ENCODE data around the gene GNAL. TPM values are rescaled to one million over a fixed set of nuclear protein-coding genes. Genes with fewer than 3 reads are reported as not detected.

The GNAL gene
- total RNA-seq, 1 donor from 2014 or later: 5.9 TPM

DNA sequence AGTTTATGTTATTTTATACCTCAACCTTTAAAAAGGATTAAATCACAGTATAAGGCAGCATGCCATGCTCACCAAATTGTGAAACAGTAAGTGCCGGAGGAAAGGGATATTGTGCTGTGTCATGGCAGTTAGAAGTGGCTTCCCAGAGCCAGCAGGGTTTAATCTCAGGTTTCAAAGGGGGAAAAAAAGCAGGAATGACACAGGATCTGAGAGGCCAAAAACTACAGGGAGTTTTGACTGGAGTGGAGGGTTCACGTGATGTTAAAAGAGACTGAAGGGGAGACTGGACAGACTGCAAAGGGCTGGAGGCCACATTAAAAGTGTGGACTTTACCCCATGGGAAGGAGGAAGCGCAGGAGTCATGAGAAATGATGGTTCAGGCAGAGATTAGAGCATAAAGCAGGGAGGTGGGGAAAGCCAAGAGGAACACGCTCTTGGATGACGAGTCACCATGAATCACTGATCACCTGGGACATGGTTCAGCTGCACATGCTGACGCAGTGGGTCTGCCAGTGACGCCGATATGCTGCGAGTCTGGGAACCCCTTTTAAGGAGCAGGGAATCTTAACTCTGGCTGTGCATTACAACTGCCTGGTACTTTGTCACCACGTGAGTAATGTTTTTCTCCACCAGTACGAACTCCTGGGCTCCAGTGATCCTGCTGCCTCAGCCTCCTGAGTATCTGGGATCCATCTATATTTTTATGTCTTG lies 168.3 kb downstream of the GNAL start:
- TF ChIP-seq, protein P1, sequence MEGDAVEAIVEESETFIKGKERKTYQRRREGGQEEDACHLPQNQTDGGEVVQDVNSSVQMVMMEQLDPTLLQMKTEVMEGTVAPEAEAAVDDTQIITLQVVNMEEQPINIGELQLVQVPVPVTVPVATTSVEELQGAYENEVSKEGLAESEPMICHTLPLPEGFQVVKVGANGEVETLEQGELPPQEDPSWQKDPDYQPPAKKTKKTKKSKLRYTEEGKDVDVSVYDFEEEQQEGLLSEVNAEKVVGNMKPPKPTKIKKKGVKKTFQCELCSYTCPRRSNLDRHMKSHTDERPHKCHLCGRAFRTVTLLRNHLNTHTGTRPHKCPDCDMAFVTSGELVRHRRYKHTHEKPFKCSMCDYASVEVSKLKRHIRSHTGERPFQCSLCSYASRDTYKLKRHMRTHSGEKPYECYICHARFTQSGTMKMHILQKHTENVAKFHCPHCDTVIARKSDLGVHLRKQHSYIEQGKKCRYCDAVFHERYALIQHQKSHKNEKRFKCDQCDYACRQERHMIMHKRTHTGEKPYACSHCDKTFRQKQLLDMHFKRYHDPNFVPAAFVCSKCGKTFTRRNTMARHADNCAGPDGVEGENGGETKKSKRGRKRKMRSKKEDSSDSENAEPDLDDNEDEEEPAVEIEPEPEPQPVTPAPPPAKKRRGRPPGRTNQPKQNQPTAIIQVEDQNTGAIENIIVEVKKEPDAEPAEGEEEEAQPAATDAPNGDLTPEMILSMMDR (IDR thresholded peaks at IDR 0.05): no peak
- Histone ChIP-seq H3K36me3 (peaks cover 0 to 3% of the 10 kb centered on the region in 2 donors), H3K4me3 (no peak overlapping the region), H3K4me1 (peaks cover 4 to 18% of the 10 kb centered on the region in 2 donors), H3K27me3 (no peaks in the 10 kb centered on the region), H3K27ac (peak overlapping the region; percentile 62 to 71), H3K9me3 (no peaks in the 10 kb centered on the region)
- intact Hi-C loops (cut with DNase I): loop anchor here (10.0 kb wide), 2 partner anchors 447 to 1833 kb away; partner anchors contain the start of gene TUBB6
- peak; percentile 82 to 92 for DNase-seq (ENCODE audit: low spot score in 2 of 2)

DNA sequence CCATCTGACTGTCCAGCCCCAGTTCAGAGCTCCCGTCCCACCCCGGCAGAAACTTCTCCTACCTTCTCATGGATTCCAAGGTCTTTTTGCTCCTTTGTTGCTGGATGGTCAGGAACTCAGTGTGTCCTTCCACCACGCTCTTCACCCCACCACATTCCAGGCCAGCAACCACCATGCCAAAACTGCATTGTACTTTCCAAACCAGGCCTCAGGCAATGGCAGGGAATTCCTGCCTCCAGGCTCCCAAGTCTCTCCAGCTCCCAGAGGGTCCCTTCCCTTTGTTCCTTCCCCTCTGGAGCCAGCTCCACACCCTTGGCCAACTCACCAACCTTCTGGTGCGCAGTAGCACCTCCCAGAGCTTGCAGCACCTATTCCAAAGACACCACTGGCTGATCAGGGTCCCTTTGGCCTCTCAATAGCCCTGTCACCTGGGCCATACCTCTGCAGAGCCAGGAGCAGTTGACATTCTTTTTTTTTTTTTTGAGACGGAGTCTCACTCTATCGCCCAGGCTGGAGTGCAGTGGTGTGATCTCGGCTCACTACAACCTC lies 170.3 kb downstream of the GNAL start:
- intact Hi-C loops (cut with DNase I): loop anchor here (10.0 kb wide), 2 partner anchors 445 to 1835 kb away; partner anchors contain the start of gene TUBB6
- TF ChIP-seq, protein P1 (IDR thresholded peaks at IDR 0.05): no peak
- Histone ChIP-seq H3K4me1 (peaks cover 0 to 5% of the 10 kb centered on the region in 2 donors), H3K9me3 (no peaks in the 10 kb centered on the region), H3K4me3 (no peak overlapping the region), H3K27ac (peak overlapping the region in 1 of 2 donors; percentile 7), H3K27me3 (no peaks in the 10 kb centered on the region), H3K36me3 (no peaks in the 10 kb centered on the region)
- DNase-seq (ENCODE audit: low spot score in 2 of 2): no peak

DNA sequence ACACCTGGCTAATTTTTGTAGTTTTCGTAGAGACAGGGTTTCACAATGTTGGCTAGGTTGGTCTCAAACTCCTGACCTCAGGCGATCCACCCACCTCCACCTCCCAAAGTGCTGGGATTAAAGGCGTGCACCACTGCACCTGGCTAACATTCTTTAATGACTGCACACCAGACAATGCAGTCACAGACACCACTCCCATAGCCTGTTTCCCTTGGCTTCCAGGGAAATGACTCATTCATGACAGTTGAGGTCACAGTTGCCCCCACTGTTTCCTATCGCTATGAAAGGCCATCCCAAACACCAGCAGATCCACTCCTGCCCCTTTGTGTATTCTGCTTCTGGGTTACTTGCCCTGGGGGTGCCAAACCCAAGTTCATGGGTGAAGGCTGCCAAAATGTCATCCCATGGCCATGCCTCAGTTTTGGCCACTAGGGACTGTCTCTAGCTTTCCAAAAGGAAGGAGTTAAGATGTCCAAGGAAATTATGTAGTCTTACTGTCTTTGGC lies 170.9 kb downstream of the GNAL start:
- no peaks in the 10 kb centered on the region for H3K9me3 ChIP-seq
- peaks cover 0 to 5% of the 10 kb centered on the region in 2 donors for H3K4me1 ChIP-seq
- DNase-seq (ENCODE audit: low spot score in 2 of 2): no peak
- no peaks in the 10 kb centered on the region for H3K27me3 ChIP-seq
- no peaks in the 10 kb centered on the region for H3K36me3 ChIP-seq
- TF ChIP-seq, protein P1 (IDR thresholded peaks at IDR 0.05): no peak
- H3K4me3 ChIP-seq: no peak overlapping the region
- intact Hi-C loops (cut with DNase I): loop anchor here (10.0 kb wide), 2 partner anchors 445 to 1835 kb away; partner anchors contain the start of gene TUBB6
- H3K27ac ChIP-seq: peak overlapping the region in 1 of 2 donors; percentile 7

DNA sequence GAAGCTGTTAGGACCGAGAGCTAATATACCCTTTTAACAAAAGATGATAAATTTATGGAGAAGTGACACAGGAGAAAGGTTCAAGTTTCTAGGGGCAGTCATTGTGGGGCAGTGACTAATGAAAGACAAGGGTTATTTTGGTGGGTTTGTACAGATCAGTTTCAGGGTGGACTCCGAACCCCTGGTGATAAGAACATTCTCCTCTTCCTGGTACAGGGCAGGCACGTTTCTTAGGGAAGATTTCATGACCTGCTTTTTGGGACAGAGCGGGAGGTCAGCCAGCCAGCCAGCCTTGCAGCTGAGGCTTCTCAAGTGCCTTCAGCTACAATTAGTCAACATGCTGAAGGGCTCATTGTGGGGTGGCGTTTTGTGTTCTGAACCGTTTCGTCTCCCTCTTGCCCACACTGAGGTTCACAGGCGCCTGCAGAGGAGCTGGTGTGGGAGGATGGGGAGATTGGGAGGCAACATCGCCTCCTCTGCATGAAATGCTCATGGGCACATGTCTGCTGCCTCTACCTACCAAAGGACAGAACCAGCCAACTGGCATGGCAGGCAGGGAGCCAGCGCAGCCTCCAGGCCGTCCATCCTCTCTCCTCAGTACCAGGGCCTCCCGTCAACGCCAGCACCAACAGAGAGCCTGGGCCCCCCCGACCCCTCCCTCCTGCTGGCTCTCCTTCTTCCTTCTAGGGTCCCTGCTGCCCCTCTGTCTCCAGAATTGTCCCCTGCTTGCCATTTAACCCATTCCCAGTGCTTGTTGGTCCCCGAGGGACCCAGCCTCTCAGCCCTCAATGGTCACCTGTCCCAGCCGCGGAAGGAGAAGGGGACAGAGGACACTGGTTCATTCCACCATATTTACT lies 171.8 kb downstream of the GNAL start:
- TF ChIP-seq, protein P1 (IDR thresholded peaks at IDR 0.05): no peak
- Histone ChIP-seq H3K27ac (no peak overlapping the region), H3K4me1 (peaks cover 0 to 5% of the 10 kb centered on the region in 2 donors), H3K27me3 (no peaks in the 10 kb centered on the region), H3K9me3 (no peaks in the 10 kb centered on the region), H3K4me3 (no peak overlapping the region), H3K36me3 (no peaks in the 10 kb centered on the region)
- intact Hi-C loops (cut with DNase I): no loop called here
- no peak for DNase-seq (ENCODE audit: low spot score in 2 of 2)

DNA sequence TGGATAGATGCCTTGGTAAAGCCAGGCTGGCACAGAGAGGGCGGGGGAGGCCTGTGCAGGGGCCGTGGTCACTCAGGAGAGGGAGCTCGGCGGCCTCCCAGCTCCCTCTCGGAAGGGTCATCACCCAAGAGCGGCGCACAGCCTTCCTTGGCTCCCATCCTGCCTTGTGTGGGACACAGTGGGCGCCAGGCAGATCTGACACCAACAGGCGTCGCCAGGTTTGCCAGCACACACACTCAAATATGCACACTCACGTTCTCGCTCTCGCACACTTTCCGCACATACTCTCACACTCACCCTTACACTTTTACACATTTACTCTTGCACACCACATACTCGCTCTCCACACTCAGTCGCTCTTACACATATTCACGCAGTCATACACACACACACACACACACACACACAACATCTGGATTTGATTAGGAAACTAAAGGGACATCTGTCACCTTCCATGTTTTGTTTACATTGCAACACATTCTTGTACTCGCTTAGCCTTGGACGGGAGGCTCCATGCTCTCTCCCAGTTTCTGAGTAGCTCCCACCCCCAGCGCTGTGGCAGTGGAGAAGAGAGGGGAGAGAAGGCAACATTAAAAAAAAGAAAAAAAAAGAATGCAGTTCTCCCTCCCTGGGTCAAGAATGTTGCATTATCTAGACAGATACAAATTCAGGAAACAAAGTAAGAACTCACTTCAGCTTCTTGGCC lies 172.7 kb downstream of the GNAL start:
- Histone ChIP-seq H3K4me3 (no peak overlapping the region), H3K4me1 (peaks cover 0 to 3% of the 10 kb centered on the region in 2 donors), H3K36me3 (no peaks in the 10 kb centered on the region), H3K27ac (no peak overlapping the region), H3K9me3 (no peaks in the 10 kb centered on the region), H3K27me3 (no peaks in the 10 kb centered on the region)
- intact Hi-C loops (cut with DNase I): no loop called here
- TF ChIP-seq, protein P1 (IDR thresholded peaks at IDR 0.05): no peak
- no peak for DNase-seq (ENCODE audit: low spot score in 2 of 2)

Measured in ascending aorta (tissue), 2 donors.